HEK293 (cell line): ENCODE results near the gene CNTNAP1.

Experiments used
- CTCF ChIA-PET: fragments of 350-600 bp; formaldehyde crosslinking; extraction: SDS; loops from one replicate; lab custom pipeline; 2021; ENCODE audit warnings: antibody characterized with exemption; lab: Yijun Ruan, JAX
- POLR2A ChIA-PET: fragments of 300-600 bp; formaldehyde crosslinking; extraction: SDS; loops from one replicate; lab custom pipeline; 2020; ENCODE audit warnings: antibody characterized with exemption, inconsistent platforms; lab: Yijun Ruan, JAX
- H3K27ac ChIP-seq: fragments of 200-500 bp; sonication (Bioruptor generic); 2 replicates; pipeline ENCODE4 v1.5.1; 2014; ENCODE audit warnings: low read depth, low read length, control low read depth, inconsistent platforms; ENCODE audit errors: extremely low read depth
- H3K36me3 ChIP-seq, 2 experiments: fragments of 200-500 bp in 1 of 2; sonication (Bioruptor generic) in 1 of 2; 1 replicate in 1 of 2; 2 replicates in 1 of 2; pipeline ENCODE4 v1.5.1; 2014 to 2017; ENCODE audit warnings: inconsistent platforms in 2 of 2, low read length in 2 of 2; ENCODE audit not compliant: control insufficient read depth in 2 of 2, insufficient read depth in 1 of 2
- H3K4me1 ChIP-seq: fragments of 200-500 bp; sonication (Bioruptor generic); 2 replicates; pipeline ENCODE4 v1.5.1; 2014; ENCODE audit warnings: mild to moderate bottlenecking, low read length, inconsistent platforms; ENCODE audit not compliant: control insufficient read depth, insufficient read depth
- H3K4me3 ChIP-seq: 2 replicates; pipeline ENCODE4 v1.5.1; 2011; ENCODE audit warnings: low read depth, mild to moderate bottlenecking, control low read depth, low read length, moderate library complexity
- H3K9me3 ChIP-seq: fragments of 200-500 bp; sonication (Bioruptor generic); 2 replicates; pipeline ENCODE4 v1.5.1; 2014; ENCODE audit warnings: low read depth, low read length, inconsistent platforms; ENCODE audit not compliant: control insufficient read depth, insufficient read depth
- AEBP2 ChIP-seq: fragments of 450-650 bp; formaldehyde crosslinking; IDR thresholded peaks from 2 replicates; pipeline ENCODE4 v1.5.1; 2016; ENCODE audit warnings: missing biosample characterization, missing genetic modification characterization, borderline replicate concordance
- BCL11A ChIP-seq: fragments of 450-650 bp; formaldehyde crosslinking; IDR thresholded peaks from 2 replicates; pipeline ENCODE4 v1.5.1; 2016; ENCODE audit warnings: low read depth, missing biosample characterization, missing genetic modification characterization
- HOXC10 ChIP-seq: sonication (generic); formaldehyde crosslinking; IDR thresholded peaks from 2 replicates; pipeline ENCODE4 v1.8.1; 2023; ENCODE audit warnings: mild to moderate bottlenecking, missing genetic modification reagents
- IKZF3 ChIP-seq: fragments of 450-650 bp; IDR thresholded peaks from 2 replicates; pipeline ENCODE4 v1.5.0; 2018; ENCODE audit warnings: missing biosample characterization, mild to moderate bottlenecking, missing genetic modification characterization, moderate library complexity
- INSM2 ChIP-seq: fragments of 450-650 bp; formaldehyde crosslinking; IDR thresholded peaks from 2 replicates; pipeline ENCODE4 v1.5.1; 2016; ENCODE audit warnings: missing biosample characterization, missing genetic modification characterization
- SCRT1 ChIP-seq: fragments of 450-650 bp; formaldehyde crosslinking; IDR thresholded peaks from 2 replicates; pipeline ENCODE4 v1.5.1; 2016; ENCODE audit warnings: missing biosample characterization, missing genetic modification characterization, borderline replicate concordance
- ZFP3 ChIP-seq: fragments of 450-650 bp; formaldehyde crosslinking; IDR thresholded peaks from 2 replicates; pipeline ENCODE4 v1.5.1; 2016; ENCODE audit warnings: low read depth, missing biosample characterization, missing genetic modification characterization
- ZNF10 ChIP-seq: fragments of 450-650 bp; formaldehyde crosslinking; IDR thresholded peaks from 2 replicates; pipeline ENCODE4 v1.5.1; 2017; ENCODE audit warnings: missing biosample characterization, missing genetic modification characterization
- ZNF112 ChIP-seq: fragments of 450-650 bp; formaldehyde crosslinking; IDR thresholded peaks from 2 replicates; pipeline ENCODE4 v1.5.0; 2017; ENCODE audit warnings: missing biosample characterization, missing genetic modification characterization
- ZNF114 ChIP-seq: fragments of 450-650 bp; formaldehyde crosslinking; IDR thresholded peaks from 2 replicates; pipeline ENCODE4 v1.5.0; 2017; ENCODE audit warnings: missing biosample characterization, missing genetic modification characterization
- ZNF133 ChIP-seq: fragments of 450-650 bp; formaldehyde crosslinking; IDR thresholded peaks from 2 replicates; pipeline ENCODE4 v1.5.1; 2016; ENCODE audit warnings: missing biosample characterization, missing genetic modification characterization
- ZNF2 ChIP-seq: fragments of 450-650 bp; formaldehyde crosslinking; IDR thresholded peaks from 2 replicates; pipeline ENCODE4 v1.5.1; 2016; ENCODE audit warnings: missing biosample characterization, missing genetic modification characterization
- ZNF24 ChIP-seq: fragments of 450-650 bp; formaldehyde crosslinking; IDR thresholded peaks from 2 replicates; pipeline ENCODE4 v1.5.1; 2016; ENCODE audit warnings: missing biosample characterization, missing genetic modification characterization
- ZNF26 ChIP-seq: fragments of 450-650 bp; formaldehyde crosslinking; IDR thresholded peaks from 2 replicates; pipeline ENCODE4 v1.5.1; 2016; ENCODE audit warnings: missing biosample characterization, missing genetic modification characterization
- ZNF341 ChIP-seq: fragments of 450-650 bp; formaldehyde crosslinking; IDR thresholded peaks from 2 replicates; pipeline ENCODE4; 2016; ENCODE audit warnings: low read depth, missing biosample characterization, missing genetic modification characterization
- ZNF366 ChIP-seq: fragments of 450-650 bp; formaldehyde crosslinking; conservative IDR thresholded peaks from 2 replicates; pipeline ENCODE4 v1.5.1; 2016; ENCODE audit warnings: missing biosample characterization, missing genetic modification characterization
- ZNF426 ChIP-seq: fragments of 450-650 bp; formaldehyde crosslinking; IDR thresholded peaks from 2 replicates; pipeline ENCODE4 v1.5.1; 2017; ENCODE audit warnings: missing biosample characterization, missing genetic modification characterization, mild to moderate bottlenecking, inconsistent platforms, moderate library complexity
- ZNF433 ChIP-seq: fragments of 450-650 bp; formaldehyde crosslinking; IDR thresholded peaks from 2 replicates; pipeline ENCODE4 v1.5.1; 2016; ENCODE audit warnings: missing biosample characterization, missing genetic modification characterization, low read depth
- ZNF561 ChIP-seq: fragments of 450-650 bp; IDR thresholded peaks from 2 replicates; pipeline ENCODE4 v1.5.1; 2018; ENCODE audit warnings: missing biosample characterization, missing genetic modification characterization, borderline replicate concordance
- ZNF610 ChIP-seq: fragments of 450-650 bp; formaldehyde crosslinking; IDR thresholded peaks from 2 replicates; pipeline ENCODE4 v1.5.1; 2016; ENCODE audit warnings: missing biosample characterization, missing genetic modification characterization, borderline replicate concordance
- ZNF621 ChIP-seq: fragments of 450-650 bp; formaldehyde crosslinking; IDR thresholded peaks from 2 replicates; pipeline ENCODE4 v1.5.1; 2017; ENCODE audit warnings: missing biosample characterization, missing genetic modification characterization
- ZNF654 ChIP-seq: fragments of 450-650 bp; formaldehyde crosslinking; IDR thresholded peaks from 2 replicates; pipeline ENCODE4 v1.5.1; 2016; ENCODE audit warnings: low read depth, missing biosample characterization, missing genetic modification characterization
- ZNF660 ChIP-seq: fragments of 450-650 bp; IDR thresholded peaks from 2 replicates; pipeline ENCODE4 v1.5.1; 2018; ENCODE audit warnings: missing biosample characterization, mild to moderate bottlenecking, missing genetic modification characterization
- ZNF707 ChIP-seq: fragments of 450-650 bp; formaldehyde crosslinking; IDR thresholded peaks from 2 replicates; pipeline ENCODE4 v1.5.1; 2016; ENCODE audit warnings: missing biosample characterization, missing genetic modification characterization
- ZNF785 ChIP-seq: fragments of 450-650 bp; formaldehyde crosslinking; IDR thresholded peaks from 2 replicates; pipeline ENCODE4 v1.5.1; 2016; ENCODE audit warnings: missing biosample characterization, missing genetic modification characterization
- ZNF843 ChIP-seq: fragments of 450-650 bp; formaldehyde crosslinking; IDR thresholded peaks from 2 replicates; pipeline ENCODE4 v1.5.1; 2016; ENCODE audit warnings: missing biosample characterization, missing genetic modification characterization
- ZSCAN30 ChIP-seq: fragments of 450-650 bp; IDR thresholded peaks from 2 replicates; pipeline ENCODE4 v1.5.1; 2018; ENCODE audit warnings: missing biosample characterization, mild to moderate bottlenecking, missing genetic modification characterization, moderate library complexity

Gene CNTNAP1

GRCh38 chr17:42709561-42709960 lies 27.2 kb downstream of the CNTNAP1 start:
- CTCF ChIA-PET: interaction anchor here (0.6 to 1.7 kb wide), 7 partner anchors 10 to 228 kb away, joined by 3 to 7 read pairs (median 3); partner anchors contain the start of gene PSMC3IP
- no peaks in the 10 kb centered on the region for H3K9me3 ChIP-seq
- no peak for TF ChIP-seq ZNF610 (tag by site-specific recombination)
- no peak for TF ChIP-seq ZNF366
- no peak for TF ChIP-seq ZNF621
- no peak for TF ChIP-seq ZNF133
- no peak for TF ChIP-seq ZFP3 (tag by site-specific recombination)
- TF ChIP-seq ZNF341 (tag by site-specific recombination): peak; percentile 48; the same call in 1 of the 2 replicates
- TF ChIP-seq, all 188 proteins: peak for 1
- Histone ChIP-seq H3K4me1 (no peaks in the 10 kb centered on the region), H3K4me3 (no peak overlapping the region), H3K36me3 (peaks cover 73 to 92% of the 10 kb centered on the region in 2 experiments), H3K27ac (no peak overlapping the region)
- POLR2A ChIA-PET: interaction anchor here (1.2 kb wide), 1 partner anchor 27 kb away, joined by 8 read pairs; no protein-coding TSS in a partner anchor

- H3K4me3 ChIP-seq: no peak overlapping the region
- no peak for TF ChIP-seq ZNF433
- 0 out of 2 replicates have a peak, but pooled peaks have one; percentile 70 for TF ChIP-seq ZNF660 (tag by site-specific recombination)
- TF ChIP-seq ZNF785 (tag by site-specific recombination): no peak
- TF ChIP-seq SCRT1 (tag by site-specific recombination): no peak
- peak; percentile 67 for TF ChIP-seq ZNF654
- TF ChIP-seq ZNF26 (tag by site-specific recombination): no peak
- TF ChIP-seq ZNF561 (tag by site-specific recombination): no peak
- TF ChIP-seq ZNF24 (tag by site-specific recombination): no peak
- peak; percentile 25; the same call in 1 of the 2 replicates for TF ChIP-seq ZNF2 (tag by site-specific recombination)
- 0 out of 2 replicates have a peak, but pooled peaks have one; percentile 23 for TF ChIP-seq ZNF10 (tag by site-specific recombination)
- no peak for TF ChIP-seq HOXC10
- ChIA-PET POLR2A (interaction anchor here (1.0 kb wide), 1 partner anchor 142 kb away, joined by 3 read pairs; no protein-coding TSS in a partner anchor), CTCF (interaction anchor here (0.7 to 4.2 kb wide), 6 partner anchors 11 to 802 kb away, joined by 3 to 41 read pairs (median 8); partner anchors contain the start of genes PSMC3IP and RAMP2)
- H3K9me3 ChIP-seq: no peaks in the 10 kb centered on the region
- H3K36me3 ChIP-seq: peaks cover 82 to 92% of the 10 kb centered on the region in 2 experiments
- no peak overlapping the region for H3K27ac ChIP-seq
- H3K4me1 ChIP-seq: no peaks in the 10 kb centered on the region
These were observed 38.8 kb downstream of the CNTNAP1 start for GRCh38 chr17:42720996-42721583.

GRCh38 chr17:42723636-42724035 lies 41.3 kb downstream of the CNTNAP1 start:
- H3K36me3 ChIP-seq: peaks cover 66 to 91% of the 10 kb centered on the region in 2 experiments
- POLR2A ChIA-PET: no interaction called here
- H3K27ac ChIP-seq: no peak overlapping the region
- no peaks in the 10 kb centered on the region for H3K4me1 ChIP-seq
- H3K4me3 ChIP-seq: no peak overlapping the region
- CTCF ChIA-PET: interaction anchor here (0.7 kb wide), 1 partner anchor 40 kb away, joined by 3 read pairs; no protein-coding TSS in a partner anchor
- no peaks in the 10 kb centered on the region for H3K9me3 ChIP-seq
- TF ChIP-seq IKZF3 (tag by site-specific recombination): no peak
- TF ChIP-seq ZSCAN30 (tag by site-specific recombination): no peak
- TF ChIP-seq AEBP2 (tag by site-specific recombination): no peak
- no peak for TF ChIP-seq INSM2 (tag by site-specific recombination)
- TF ChIP-seq ZNF843 (tag by site-specific recombination): no peak
- TF ChIP-seq ZNF26 (tag by site-specific recombination): no peak
- no peak for TF ChIP-seq ZNF433
- TF ChIP-seq ZNF112 (tag by site-specific recombination): no peak
- no peak for TF ChIP-seq ZNF114 (tag by site-specific recombination)
- TF ChIP-seq ZNF707 (tag by site-specific recombination): no peak
- no peak for TF ChIP-seq ZNF426 (tag by site-specific recombination)
- TF ChIP-seq BCL11A (tag by site-specific recombination): no peak
